Right lobe of liver (tissue), 6 donors: ENCODE data around the gene C7orf33. TPM values are rescaled to one million over a fixed set of nuclear protein-coding genes. Genes with fewer than 3 reads are reported as not detected.

Experiments used
- ATAC-seq, 4 donors: fragments of 200-7000 bp; cut with Tn5 transposase; one replicate each; pipeline ENCODE4 v1.9.1; 2020; ENCODE audit warnings: mild to moderate bottlenecking in 4 of 4, moderate library complexity in 4 of 4
- DNase-seq, 3 donors: peaks; one replicate each; pipeline ENCODE4 v3.0.0-alpha.2; 2020
- H3K27ac ChIP-seq, 3 donors: fragments of 200-600 bp; one replicate each; pipeline ENCODE4 v1.8.0; 2022
- H3K27me3 ChIP-seq, 2 donors: fragments of 200-600 bp; one replicate each; pipeline ENCODE4 v1.8.0; 2022
- H3K36me3 ChIP-seq, 4 donors: fragments of 200-600 bp; sonication (generic) in 1 of 4; one replicate each; pipeline versions ENCODE4 v1.5.1 to v1.8.0; 2017 to 2022; ENCODE audit warnings: control low read depth in 1 of 4
- H3K4me1 ChIP-seq, 4 donors: fragments of 200-600 bp; sonication (generic) in 1 of 4; one replicate each; pipeline versions ENCODE4 v1.5.1 to v1.8.0; 2017 to 2022; ENCODE audit warnings: control low read depth in 1 of 4
- H3K4me3 ChIP-seq, 3 donors: fragments of 200-600 bp; one replicate each; pipeline ENCODE4 v1.8.0; 2022
- H3K9me3 ChIP-seq, 4 donors: fragments of 200-600 bp; sonication (generic) in 1 of 4; one replicate each; pipeline versions ENCODE4 v1.5.1 to v1.8.0; 2017 to 2022; ENCODE audit warnings: control low read depth in 1 of 4
- CTCF ChIP-seq, 4 donors: fragments of 200-600 bp in 3 of 4; fragments of 450-650 bp in 1 of 4; IDR thresholded peaks; one replicate each; pipeline versions ENCODE4 v1.5.1 to v1.8.0; 2016 to 2022; ENCODE audit warnings: antibody characterized with exemption in 4 of 4, mild to moderate bottlenecking in 2 of 4
- POLR2A ChIP-seq: fragments of 450-650 bp; IDR thresholded peaks from one replicate; pipeline ENCODE4 v1.6.1; 2017; ENCODE audit warnings: antibody characterized with exemption, mild to moderate bottlenecking
- WGBS: methylation state at CpG from one replicate; pipeline ENCODE4 v1.1.6; 2018; ENCODE audit warnings: low coverage, low lambda C conversion rate; ENCODE audit not compliant: insufficient coverage; ENCODE audit errors: missing lambda C conversion rate; 5-methylcytosine and 5-hydroxymethylcytosine counted together
- intact Hi-C, 2 donors: fragments of 100-400 bp; cut with DNase I; formaldehyde crosslinking; loops; one replicate each; pipeline versions ENCODE4 v1.11.2 to v1.14.1; 2022
- total RNA-seq, 6 experiments: library from RNA; depleted of rRNA in 2 of 6; stranded (reverse); fragments of >200 nt in 2 of 6; fragmentation: NEBNext Ultra II Directional in 3 of 6; extraction: Animal tissue kit (Norgen Biotek cat#: 25700) in 3 of 6; gene quantifications; one replicate each; pipeline versions ENCODE4 v1.1.0 to v1.2.4, GENCODE V29; 2016 to 2023
- donor health status: DM: no; HTN: yes; CAD: no.
- donor health status: DM: no; HTN: no; CAD: no.
- donor health status: DM: no; HTN: no; CAD: no.
- donor health status: DM: no; HTN: yes; CAD: no.
- donor health status: DM: no; HTN: yes; CAD: no.

The C7orf33 gene
- total RNA-seq, 6 experiments from 2014 or later = not detected

- no peaks in the 10 kb centered on the region for H3K36me3 ChIP-seq
- 55% methylated on average over 4 of the region's 4 CpGs for WGBS
- no peak for DNase-seq
- H3K4me3 ChIP-seq = no peak overlapping the region
- intact Hi-C loops = no loop called here
- TF ChIP-seq CTCF (IDR thresholded peaks at IDR 0.05) = no peak
- TF ChIP-seq POLR2A = no peak
- no peaks in the 10 kb centered on the region for H3K9me3 ChIP-seq
- H3K27me3 ChIP-seq = no peaks in the 10 kb centered on the region
- ATAC-seq = no peak
- H3K27ac ChIP-seq = no peak overlapping the region
- H3K4me1 ChIP-seq = peaks cover 0 to 31% (median 6%) of the 10 kb centered on the region in 4 donors
Measured at GRCh38 chr7:148624735-148625134, 34.2 kb downstream of the C7orf33 start.

- TF ChIP-seq POLR2A (no peak), CTCF (IDR thresholded peaks at IDR 0.05) (no peak)
- DNase-seq (no peak), ATAC-seq (no peak)
- WGBS = 67% methylated on average over 3 of the region's 3 CpGs
- no peaks in the 10 kb centered on the region for H3K36me3 ChIP-seq
- H3K27ac ChIP-seq = no peak overlapping the region
- no peak overlapping the region for H3K4me3 ChIP-seq
- intact Hi-C loops = no loop called here
- peaks cover 0 to 31% (median 5%) of the 10 kb centered on the region in 4 donors for H3K4me1 ChIP-seq
- H3K9me3 ChIP-seq = no peaks in the 10 kb centered on the region
- H3K27me3 ChIP-seq = no peaks in the 10 kb centered on the region
Measured at GRCh38 chr7:148625342-148625741, 34.8 kb downstream of the C7orf33 start.

- no peak for TF ChIP-seq CTCF (IDR thresholded peaks at IDR 0.05)
- no peak for TF ChIP-seq POLR2A
- Histone ChIP-seq H3K4me3 (no peak overlapping the region), H3K27me3 (no peaks in the 10 kb centered on the region), H3K27ac (no peak overlapping the region), H3K9me3 (no peaks in the 10 kb centered on the region), H3K36me3 (no peaks in the 10 kb centered on the region), H3K4me1 (peaks cover 0 to 19% (median 3%) of the 10 kb centered on the region in 4 donors)
- intact Hi-C loops = no loop called here
- no peak for ATAC-seq
- no peak for DNase-seq
- 78% methylated on average over 3 of the region's 3 CpGs for WGBS
Measured at GRCh38 chr7:148626828-148627227, 36.3 kb downstream of the C7orf33 start.

- H3K27me3 ChIP-seq = no peaks in the 10 kb centered on the region
- TF ChIP-seq POLR2A = no peak
- TF ChIP-seq CTCF (IDR thresholded peaks at IDR 0.05) = no peak
- H3K27ac ChIP-seq = no peak overlapping the region
- DNase-seq (no peak), ATAC-seq (no peak)
- no peak overlapping the region for H3K4me3 ChIP-seq
- H3K36me3 ChIP-seq = no peaks in the 10 kb centered on the region
- H3K4me1 ChIP-seq = peaks cover 0 to 10% (median 0%) of the 10 kb centered on the region in 4 donors
- WGBS = 88% methylated on average over 6 of the region's 7 CpGs
- intact Hi-C loops = no loop called here
- no peaks in the 10 kb centered on the region for H3K9me3 ChIP-seq
Measured at GRCh38 chr7:148628011-148628410, 37.4 kb downstream of the C7orf33 start.

- 69% methylated on average over 6 of the region's 6 CpGs for WGBS
- H3K4me1 ChIP-seq = no peaks in the 10 kb centered on the region
- TF ChIP-seq POLR2A (no peak), CTCF (IDR thresholded peaks at IDR 0.05) (no peak)
- H3K27me3 ChIP-seq = no peaks in the 10 kb centered on the region
- ATAC-seq (no peak), DNase-seq (no peak)
- H3K4me3 ChIP-seq = no peak overlapping the region
- H3K27ac ChIP-seq = no peak overlapping the region
- intact Hi-C loops = no loop called here
- no peaks in the 10 kb centered on the region for H3K9me3 ChIP-seq
- H3K36me3 ChIP-seq = no peaks in the 10 kb centered on the region
Measured at GRCh38 chr7:148630078-148630477, 39.5 kb downstream of the C7orf33 start.
